ENCODE measurements around the gene HAND1.

DNA sequence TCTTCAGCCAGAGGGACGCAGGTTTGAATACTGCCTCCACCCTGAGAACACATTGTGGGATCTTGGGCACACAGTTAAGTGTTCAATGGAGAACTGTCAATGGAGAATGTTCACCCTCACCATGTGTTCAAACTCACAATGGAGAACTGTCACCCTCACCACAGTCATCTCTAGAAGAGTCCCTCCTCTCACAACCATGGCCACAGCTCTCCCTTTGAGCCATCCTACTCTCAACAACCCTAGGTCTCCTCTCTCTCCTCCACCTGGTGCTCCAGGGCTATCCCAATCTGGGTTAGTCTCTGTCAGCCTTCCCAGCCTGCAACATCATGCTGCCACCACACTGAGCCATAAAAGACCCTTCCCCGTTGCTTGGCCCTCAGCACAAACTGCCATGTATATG lies 36.3 kb upstream of the HAND1 start:
- TF ChIP-seq CTCF (conservative IDR thresholded peaks at IDR 0.05; ENCODE audit: low read depth in 2 of 2) (no peak), POLR2AphosphoS5 (IDR thresholded peaks at IDR 0.05; ENCODE audit: low read depth) (no peak), JUNB (IDR thresholded peaks at IDR 0.05; ENCODE audit: unreplicated experiment) (no peak), EZH2phosphoT487 (IDR thresholded peaks at IDR 0.05; ENCODE audit: unreplicated experiment) (no peak), EZH2 (IDR thresholded peaks at IDR 0.05; ENCODE audit: low read depth, unreplicated experiment) (no peak), ZNF114 (CRISPR knock-in tag; IDR thresholded peaks at IDR 0.05) (no peak), CREB1 (CRISPR knock-in tag; IDR thresholded peaks at IDR 0.05; ENCODE audit: low read depth) (no peak)
- TF ChIP-seq, protein P1, sequence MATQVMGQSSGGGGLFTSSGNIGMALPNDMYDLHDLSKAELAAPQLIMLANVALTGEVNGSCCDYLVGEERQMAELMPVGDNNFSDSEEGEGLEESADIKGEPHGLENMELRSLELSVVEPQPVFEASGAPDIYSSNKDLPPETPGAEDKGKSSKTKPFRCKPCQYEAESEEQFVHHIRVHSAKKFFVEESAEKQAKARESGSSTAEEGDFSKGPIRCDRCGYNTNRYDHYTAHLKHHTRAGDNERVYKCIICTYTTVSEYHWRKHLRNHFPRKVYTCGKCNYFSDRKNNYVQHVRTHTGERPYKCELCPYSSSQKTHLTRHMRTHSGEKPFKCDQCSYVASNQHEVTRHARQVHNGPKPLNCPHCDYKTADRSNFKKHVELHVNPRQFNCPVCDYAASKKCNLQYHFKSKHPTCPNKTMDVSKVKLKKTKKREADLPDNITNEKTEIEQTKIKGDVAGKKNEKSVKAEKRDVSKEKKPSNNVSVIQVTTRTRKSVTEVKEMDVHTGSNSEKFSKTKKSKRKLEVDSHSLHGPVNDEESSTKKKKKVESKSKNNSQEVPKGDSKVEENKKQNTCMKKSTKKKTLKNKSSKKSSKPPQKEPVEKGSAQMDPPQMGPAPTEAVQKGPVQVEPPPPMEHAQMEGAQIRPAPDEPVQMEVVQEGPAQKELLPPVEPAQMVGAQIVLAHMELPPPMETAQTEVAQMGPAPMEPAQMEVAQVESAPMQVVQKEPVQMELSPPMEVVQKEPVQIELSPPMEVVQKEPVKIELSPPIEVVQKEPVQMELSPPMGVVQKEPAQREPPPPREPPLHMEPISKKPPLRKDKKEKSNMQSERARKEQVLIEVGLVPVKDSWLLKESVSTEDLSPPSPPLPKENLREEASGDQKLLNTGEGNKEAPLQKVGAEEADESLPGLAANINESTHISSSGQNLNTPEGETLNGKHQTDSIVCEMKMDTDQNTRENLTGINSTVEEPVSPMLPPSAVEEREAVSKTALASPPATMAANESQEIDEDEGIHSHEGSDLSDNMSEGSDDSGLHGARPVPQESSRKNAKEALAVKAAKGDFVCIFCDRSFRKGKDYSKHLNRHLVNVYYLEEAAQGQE (IDR thresholded peaks at IDR 0.05; ENCODE audit: unreplicated experiment), result no peak
